ENCODE measurements around the gene CCL1. TPM values are rescaled to one million over a fixed set of nuclear protein-coding genes. Genes with fewer than 3 reads are reported as not detected.

Gene CCL1
- total and polyA plus RNA-seq, 2 of the 4 experiments (the other 2 are of a cell fraction): not detected

- TF ChIP-seq MXI1 (IDR thresholded peaks at IDR 0.05; ENCODE audit: borderline replicate concordance, low read depth, low read length) (no peak), MAZ (IDR thresholded peaks at IDR 0.05; ENCODE audit: borderline replicate concordance, low read depth, low read length) (no peak), SMC3 (IDR thresholded peaks at IDR 0.05; ENCODE audit: low read depth, low read length) (no peak), USF2 (IDR thresholded peaks at IDR 0.05; ENCODE audit: low read depth, low read length) (no peak), CTCF (conservative IDR thresholded peaks at IDR 0.05; ENCODE audit: low read depth, low read length) (no peak), NFE2L2 (IDR thresholded peaks at IDR 0.05; ENCODE audit: low read depth, low read length) (no peak)
- Histone ChIP-seq H2BK5ac (ENCODE audit: low read depth, low read length, poor library complexity, severe bottlenecking) (no peak overlapping the region), H4K20me1 (ENCODE audit: insufficient read depth, low read length) (no peaks in the 10 kb centered on the region), H2AK9ac (replicated peaks; ENCODE audit: low read depth, low read length, poor library complexity) (no peak overlapping the region), H3K23ac (ENCODE audit: low read depth, low read length) (no peak overlapping the region), H3K14ac (replicated peaks; ENCODE audit: low read depth, low read length) (no peak overlapping the region), H2BK15ac (ENCODE audit: low read depth, low read length) (no peak overlapping the region), H4K91ac (ENCODE audit: insufficient read depth, low read depth, low read length) (no peak overlapping the region), H3K79me1 (ENCODE audit: low read depth in 1 of 2, low read length in 2 of 2) (no peaks in the 10 kb centered on the region), H2BK120ac (ENCODE audit: low read depth, low read length) (no peak overlapping the region), H3K4me3 (ENCODE audit: insufficient read depth, low read depth, low read length) (no peak overlapping the region), H3K9ac (ENCODE audit: low read depth, low read length) (no peak overlapping the region), H3K4ac (ENCODE audit: low read depth, low read length) (no peak overlapping the region), H4K5ac (ENCODE audit: low read depth, low read length) (no peak overlapping the region), H3K4me2 (ENCODE audit: low read depth, low read length) (no peak overlapping the region), H4K8ac (ENCODE audit: low read depth in 2 of 2, low read length in 2 of 2) (no peak overlapping the region), H3K27me3 (ENCODE audit: control insufficient read depth, insufficient read depth, low read length) (peaks cover 3% of the 10 kb centered on the region; the same call in 1 of the 2 replicates), H3K18ac (ENCODE audit: low read depth, low read length) (no peak overlapping the region), H2BK20ac (ENCODE audit: low read depth, low read length) (no peak overlapping the region), H2AK5ac (ENCODE audit: low read depth, low read length) (no peak overlapping the region), H3K9me1 (ENCODE audit: insufficient read depth, low read length) (no peaks in the 10 kb centered on the region; the same call in 1 of the 2 replicates), H3K9me3 (ENCODE audit: control insufficient read depth, insufficient read depth, low read length) (no peaks in the 10 kb centered on the region), H3K4me1 (ENCODE audit: control insufficient read depth, insufficient read depth, low read length) (peaks cover 8% of the 10 kb centered on the region), H3K27ac (ENCODE audit: insufficient read depth, low read length) (no peak overlapping the region), H3K56ac (ENCODE audit: extremely low read depth, insufficient read depth, low read length) (no peak overlapping the region), H3K36me3 (ENCODE audit: control insufficient read depth, insufficient read depth, low read length) (no peaks in the 10 kb centered on the region), H2AFZ (replicated peaks; ENCODE audit: low read length, poor library complexity) (no peak overlapping the region)
- intact Hi-C loops (cut with micrococcal nuclease): no loop called here
- dilution Hi-C loops (cut with HindIII; ENCODE audit: low sequenced_read_pairs, unreplicated experiment): no loop called here
- DNase-seq (no peak), ATAC-seq (ENCODE audit: low read depth) (no peak)
- in situ Hi-C loops (cut with MboI; ENCODE audit: low sequenced_read_pairs): no loop called here
- ChIA-PET CTCF (no interaction called here), POLR2A (ENCODE audit: unreplicated experiment) (no interaction called here)
- BruUV-seq (replicated peaks): no TSS peak
- 53% methylated on average over 2 of the region's 3 CpGs; no CpG with 5 or more reads in 1 of the 2 experiments for WGBS, 2 experiments (ENCODE audit: extremely low coverage in 2 of 2, insufficient read length in 1 of 2)
These were observed 20.2 kb upstream of the CCL1 start for GRCh38 chr17:34383216-34383615.

Data from IMR-90 (cell line).